Suppressor macrophage treated with lipopolysaccharide for 1 hour (primary cell): ENCODE measurements around the gene PLEKHM2.
"Not testable (repeated sequence)": the region's sequence is repeated elsewhere in the genome, so short reads cannot be mapped to it uniquely, and the experiment has no call there.

ENCODE experiments used
- DNase-seq, 3 donors: peaks; one replicate each; pipeline ENCODE4 v3.0.0-alpha.2; 2020 to 2022

Gene PLEKHM2

DNA sequence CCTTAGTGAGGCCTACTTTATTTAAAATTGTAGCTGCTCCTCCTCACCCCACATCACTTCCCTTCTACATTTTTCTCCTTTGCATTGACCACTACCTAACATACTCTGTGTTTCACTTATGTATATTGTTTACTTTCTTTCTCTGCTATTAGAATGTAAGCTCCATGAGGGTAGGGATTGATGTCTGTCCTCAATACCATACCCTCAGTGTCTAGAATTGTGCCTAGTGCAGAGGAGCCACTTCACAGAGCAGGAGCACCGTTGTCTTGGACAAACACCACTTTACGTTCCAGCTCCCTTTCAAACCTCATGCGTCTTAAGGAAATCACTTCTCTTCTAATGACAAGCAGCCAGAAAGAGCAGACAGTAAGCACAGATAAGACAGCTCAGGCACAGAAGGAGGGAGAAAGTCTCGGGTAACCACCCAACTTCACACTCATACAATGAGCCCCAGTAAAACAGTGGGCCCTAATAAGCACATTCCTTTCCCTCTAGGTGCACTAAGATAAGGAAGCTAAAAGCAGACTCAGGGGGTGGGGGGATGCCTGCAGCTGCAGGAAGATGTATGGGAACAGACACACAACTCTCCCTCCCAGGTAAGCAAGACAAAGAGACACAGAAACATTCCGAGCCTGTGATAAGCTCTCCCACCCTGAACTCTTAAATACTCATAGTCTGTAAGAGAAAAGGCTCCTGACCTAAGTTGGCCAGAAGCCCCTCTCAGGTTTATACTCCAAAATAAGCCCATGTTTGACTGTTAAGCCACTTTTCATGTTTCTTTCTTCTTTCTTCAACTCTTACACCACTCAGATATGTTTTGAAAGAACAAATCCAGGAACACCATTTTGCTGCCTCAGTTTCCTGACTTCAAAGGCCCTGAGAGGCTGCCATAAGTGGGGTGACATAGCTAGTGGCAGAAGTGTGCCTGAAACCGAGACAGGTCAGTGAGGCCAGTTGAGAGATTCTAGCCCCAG, 7.1 kb upstream of the PLEKHM2 start:
- no peak for DNase-seq

DNA sequence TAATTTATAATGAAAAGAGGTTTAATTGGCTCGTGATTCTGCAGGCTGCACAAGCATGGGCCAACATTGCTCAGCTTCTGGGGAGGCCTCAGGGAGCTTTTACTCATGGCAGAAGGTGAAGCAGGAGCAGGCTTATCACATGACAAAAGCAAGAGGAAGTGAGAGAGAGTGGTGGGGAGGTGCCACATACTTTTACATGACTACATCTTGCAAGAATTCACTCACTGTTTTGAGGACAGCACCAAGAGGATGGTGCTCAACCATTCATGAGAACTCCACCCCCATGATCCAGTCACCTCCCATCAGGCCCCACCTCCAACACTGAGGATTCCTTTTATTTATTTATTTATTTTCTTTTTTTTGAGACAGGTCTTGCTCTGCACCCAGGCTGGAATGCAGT, 5.5 kb upstream of the PLEKHM2 start:
- DNase-seq, result peak in 2 of 3 donors; percentile 26 to 49

DNA sequence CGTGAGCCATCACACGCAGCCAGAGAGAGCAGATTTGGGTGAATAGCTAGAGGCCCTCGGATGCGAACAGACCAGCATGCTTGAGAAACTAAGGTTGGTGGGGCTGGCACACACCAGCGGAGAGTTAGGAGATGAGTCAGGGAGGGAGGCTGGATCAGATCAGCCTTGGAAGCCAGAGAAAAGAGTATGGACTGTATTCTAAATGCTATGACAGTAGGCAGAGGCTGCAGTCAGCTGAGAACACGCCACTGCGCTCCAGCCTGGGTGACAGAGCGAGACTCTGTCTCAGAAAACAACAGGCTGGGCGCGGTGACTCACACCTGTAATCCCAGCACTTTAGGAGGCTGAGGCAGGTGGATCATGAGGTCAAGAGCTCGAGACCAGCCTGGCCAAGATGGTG, 4.0 kb upstream of the PLEKHM2 start:
- DNase-seq, result peak; percentile 57 to 62 (median 60)

DNA sequence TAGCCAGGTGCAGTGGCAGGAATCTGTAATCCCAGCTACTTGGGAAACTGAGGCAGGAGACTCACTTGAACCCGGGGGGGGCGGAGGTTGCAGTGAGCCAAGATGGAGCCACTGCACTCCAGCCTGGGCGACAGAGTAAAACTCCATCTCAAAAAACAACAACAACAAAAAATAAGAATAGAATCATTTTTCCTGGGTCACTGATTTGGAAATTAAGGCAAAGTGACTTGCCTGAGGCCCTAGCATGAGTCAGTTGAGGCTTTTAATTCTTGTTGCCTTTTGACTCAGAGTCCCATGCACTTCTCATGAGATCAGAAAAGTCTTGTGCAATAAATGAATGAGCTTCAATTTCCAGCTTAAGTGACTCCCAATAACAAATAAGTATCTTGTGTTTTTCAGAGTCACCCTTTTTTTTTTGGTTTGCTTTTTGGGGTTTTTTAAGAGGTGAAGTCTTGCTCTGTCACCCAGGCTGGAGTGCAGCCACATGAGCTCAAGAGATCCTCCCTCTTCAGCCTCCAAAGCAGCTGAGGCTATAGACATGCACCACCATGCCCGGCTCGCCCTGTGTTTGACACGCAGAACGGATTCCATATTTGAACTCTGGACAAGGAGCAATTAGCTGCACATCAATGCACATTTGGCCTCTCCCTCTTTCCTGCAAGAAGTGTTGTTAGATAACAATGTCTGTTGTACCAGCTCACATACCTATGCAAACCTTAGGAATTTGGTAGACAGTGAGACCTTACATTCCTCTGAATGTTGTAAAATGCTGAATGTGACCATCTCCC, 3.4 kb upstream of the PLEKHM2 start:
- peak; percentile 88 to 100 (median 98) for DNase-seq

DNA sequence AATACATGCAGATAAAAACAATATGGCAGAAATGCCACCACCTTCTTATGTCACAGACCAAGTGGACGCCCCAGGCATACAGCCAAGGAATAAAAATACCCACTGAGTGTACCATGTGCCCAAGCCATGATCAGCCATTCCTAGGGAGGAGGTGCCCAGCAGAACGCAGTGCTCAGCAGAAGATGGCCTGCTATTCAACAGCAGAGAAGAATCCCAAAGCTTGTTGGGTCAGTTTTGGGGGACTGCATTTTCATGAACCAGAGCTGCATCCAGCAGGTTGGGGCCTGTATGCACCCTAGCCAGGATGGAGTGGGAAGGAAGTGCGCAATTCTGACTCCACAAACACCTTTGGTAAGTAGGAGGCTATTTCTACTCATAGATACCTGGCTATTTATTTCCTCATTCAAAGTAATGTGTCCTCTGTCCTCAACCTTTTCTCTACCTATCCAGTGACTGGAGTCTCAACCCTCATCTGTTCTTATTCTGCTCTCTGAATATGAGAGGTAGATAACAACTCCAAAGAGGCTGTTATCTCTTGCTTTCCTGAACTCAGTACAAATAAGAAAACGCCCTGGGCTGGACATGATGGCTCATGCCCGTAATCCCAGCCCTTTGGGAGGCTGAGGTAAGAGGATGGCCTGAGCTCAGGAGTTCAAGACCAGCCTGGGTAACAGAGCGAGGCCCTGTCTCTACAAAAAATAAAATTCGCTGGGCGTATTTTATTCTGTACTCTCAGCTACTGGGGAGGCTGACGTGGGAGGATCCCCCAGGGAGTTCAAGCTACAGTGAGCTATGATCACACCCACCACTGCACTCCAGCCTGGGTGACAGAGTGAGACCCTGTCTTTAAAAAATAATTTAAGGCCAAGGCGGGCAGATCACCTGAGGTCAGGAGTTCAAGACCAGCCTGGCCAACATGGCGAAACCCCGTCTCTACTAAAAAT, 2.5 kb upstream of the PLEKHM2 start:
- peak in 2 of 3 donors; percentile 19 to 36 for DNase-seq

DNA sequence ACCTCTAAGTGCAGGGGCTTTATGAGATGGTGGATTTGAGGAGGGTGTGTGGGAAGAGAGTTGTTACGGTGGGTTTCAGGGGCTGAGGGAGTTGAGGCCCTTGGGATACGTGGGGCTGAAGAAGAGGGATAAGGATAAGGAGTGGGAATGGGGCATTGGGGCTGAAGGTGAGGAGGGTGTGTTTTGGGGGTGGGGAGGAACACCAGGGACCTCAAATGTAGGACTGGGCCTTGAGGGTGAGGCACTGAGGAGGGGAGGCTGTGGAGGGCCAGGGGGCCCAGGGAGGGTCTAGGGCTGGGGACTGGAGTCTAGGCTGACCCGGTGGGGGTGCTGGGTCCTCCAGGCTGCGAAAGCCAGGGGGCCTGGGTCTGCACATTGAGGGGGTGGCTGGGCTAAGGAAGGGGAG, 1.2 kb upstream of the PLEKHM2 start:
- no peak for DNase-seq

DNA sequence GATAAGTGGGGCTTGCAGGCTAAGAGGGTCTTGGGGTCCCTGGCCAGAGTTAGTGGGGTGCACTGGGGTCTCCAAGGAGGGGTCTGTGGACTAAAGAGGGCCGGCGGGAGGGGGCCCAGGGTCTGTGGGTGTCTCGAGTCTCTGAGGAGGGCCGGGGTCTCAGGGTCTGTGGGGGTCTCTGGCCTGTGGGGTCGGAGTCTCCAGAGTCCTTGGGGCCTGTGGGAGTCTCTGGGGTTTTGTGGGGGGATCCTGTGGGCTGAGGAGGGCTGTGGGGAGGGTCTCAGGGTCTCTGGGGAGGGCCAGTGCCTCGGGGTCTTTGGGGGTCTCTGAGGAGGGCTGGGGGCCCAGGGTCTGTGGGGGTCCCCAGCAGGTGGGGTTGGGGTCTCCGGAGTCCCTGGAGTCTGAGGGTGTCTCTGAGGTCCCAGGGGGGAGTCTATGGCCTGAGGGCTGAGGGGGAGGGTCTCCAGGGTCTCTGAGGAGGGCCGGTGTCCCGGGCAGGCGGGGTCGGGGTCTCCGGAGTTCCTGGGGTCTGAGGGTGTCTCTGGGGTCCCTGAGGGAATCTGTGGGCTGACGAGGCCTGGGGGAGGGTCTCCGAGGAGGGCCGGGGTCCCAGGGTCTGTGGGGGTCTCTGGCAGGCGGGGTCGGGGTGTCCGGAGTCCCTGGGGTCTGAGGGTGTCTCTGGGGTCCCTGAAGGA, 628 bp upstream of the PLEKHM2 start:
- no peak for DNase-seq

DNA sequence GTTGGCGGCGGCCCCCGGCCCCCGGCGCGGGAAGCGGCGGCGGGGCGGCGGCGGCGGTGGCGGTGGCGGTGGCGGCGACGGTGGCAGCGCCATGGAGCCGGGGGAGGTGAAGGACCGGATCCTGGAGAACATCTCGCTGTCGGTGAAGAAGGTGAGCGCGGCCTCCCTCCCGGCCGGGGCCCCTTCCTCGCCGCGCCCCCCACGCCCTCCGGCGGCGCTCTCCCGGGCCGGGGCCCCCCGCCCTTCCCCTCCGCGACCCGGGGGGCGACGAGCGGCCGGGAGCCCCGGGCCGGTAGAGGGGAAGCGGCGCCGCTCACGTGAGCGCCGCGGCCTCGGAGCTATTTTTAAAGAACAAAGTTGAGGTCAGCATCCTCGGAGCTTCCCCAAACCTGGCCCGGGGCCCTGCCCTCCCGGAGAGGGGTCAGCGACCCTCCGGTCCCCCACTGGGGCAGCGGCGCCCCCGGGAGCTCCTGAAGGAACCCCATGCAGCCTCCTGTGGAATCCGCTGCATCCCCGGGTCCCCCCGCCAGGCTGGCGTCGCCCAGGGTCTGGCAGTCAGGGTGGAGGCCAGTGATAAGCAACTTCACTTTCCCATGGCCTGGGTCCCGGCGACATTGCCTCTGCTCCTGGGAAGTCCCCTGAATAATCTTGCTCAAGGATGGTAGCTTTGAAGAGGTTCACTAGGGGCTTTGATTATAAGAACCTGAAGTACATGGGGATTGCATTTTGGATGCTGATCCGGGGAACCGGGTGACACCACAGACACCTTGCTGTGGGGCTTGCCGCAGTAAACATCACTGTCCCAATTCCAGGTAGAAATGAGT, 560 bp downstream of the PLEKHM2 start:
- peak; percentile 75 to 85 (median 75) for DNase-seq

DNA sequence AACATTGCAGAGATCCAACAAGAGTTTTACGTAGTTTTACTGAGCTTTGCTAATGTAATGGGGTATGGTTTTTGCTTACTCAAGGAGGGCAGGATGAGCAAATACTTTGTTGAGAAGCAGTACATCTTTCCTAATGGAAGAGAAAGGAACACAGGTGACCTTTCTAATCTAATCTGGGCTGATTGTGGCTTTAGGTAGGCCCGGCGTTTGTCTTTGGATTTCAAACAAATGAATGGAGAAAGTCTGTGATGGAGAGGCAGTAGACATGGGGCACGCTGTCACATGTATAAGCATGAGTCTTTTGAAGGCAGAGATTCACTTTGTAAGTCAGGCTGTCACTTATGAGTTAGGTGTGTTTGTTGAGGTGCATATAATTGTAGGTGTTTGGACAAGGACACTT, 1.7 kb downstream of the PLEKHM2 start:
- no peak for DNase-seq

DNA sequence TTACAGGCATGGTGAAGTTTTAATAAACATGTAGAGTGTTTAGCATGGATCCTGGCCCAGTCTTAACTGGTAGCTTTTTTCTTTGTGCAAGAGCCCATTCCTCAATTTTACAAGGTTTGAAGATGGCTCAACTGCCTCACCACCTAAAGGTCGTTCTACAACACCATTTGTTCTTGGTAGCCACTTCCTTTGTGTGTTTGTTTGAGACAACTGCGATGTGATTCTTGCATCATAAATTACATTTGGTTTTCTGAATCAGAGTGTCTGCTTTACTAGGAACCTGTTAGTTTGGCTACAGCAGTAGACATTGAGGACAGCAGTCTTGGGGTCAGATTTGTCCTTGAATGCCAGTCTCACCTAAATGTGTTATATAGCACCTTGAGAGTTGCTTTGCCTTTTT, 3.3 kb downstream of the PLEKHM2 start:
- DNase-seq, result no peak

DNA sequence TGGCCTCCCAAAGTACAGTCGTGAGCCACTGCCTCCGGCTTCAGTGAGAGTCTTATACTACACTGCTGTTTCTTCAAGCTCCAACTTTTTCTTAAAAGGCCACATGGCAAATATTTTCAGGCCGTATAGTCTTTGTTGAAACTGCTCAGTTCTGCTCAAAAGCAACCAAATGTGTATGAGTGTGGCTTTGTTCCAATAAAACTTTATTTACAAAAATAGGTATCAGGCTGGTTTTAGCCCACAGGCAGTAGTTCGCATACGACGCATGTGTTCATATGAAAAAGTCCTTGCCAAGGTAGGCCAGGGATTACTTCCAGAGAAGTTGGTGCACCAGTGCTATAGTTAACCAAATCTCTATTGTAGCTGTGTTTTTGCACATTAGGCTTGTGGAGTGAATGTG, 6.2 kb downstream of the PLEKHM2 start:
- no peak for DNase-seq

DNA sequence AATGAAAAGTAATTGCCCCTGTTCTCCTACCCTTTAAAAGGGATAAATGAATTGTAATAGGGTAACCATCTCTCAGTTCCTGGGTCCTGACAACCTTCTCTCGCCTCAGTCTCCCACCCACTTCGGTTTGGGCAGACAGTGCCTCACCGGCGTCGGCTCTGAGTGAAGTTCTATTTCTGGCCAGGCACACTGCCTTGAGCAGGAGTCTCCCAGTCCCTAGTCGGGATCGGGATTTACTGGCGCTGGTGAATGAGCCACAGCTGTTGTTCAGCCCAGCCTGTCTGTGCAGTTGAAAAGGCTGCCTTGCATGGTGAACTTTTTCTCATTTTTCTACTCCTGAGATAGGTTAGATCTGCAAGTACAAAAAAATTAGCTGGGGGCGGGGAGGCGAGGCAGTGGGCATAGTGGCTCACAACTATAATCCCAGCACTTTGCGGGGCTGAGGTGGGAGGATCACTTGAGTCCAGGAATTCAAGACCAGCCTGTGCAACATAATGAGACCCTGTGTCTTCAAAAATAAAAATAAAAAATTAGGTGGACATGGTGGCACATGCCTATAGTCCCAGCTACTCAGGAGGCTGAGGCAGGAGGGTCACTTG, 7.4 kb downstream of the PLEKHM2 start:
- no peak for DNase-seq

DNA sequence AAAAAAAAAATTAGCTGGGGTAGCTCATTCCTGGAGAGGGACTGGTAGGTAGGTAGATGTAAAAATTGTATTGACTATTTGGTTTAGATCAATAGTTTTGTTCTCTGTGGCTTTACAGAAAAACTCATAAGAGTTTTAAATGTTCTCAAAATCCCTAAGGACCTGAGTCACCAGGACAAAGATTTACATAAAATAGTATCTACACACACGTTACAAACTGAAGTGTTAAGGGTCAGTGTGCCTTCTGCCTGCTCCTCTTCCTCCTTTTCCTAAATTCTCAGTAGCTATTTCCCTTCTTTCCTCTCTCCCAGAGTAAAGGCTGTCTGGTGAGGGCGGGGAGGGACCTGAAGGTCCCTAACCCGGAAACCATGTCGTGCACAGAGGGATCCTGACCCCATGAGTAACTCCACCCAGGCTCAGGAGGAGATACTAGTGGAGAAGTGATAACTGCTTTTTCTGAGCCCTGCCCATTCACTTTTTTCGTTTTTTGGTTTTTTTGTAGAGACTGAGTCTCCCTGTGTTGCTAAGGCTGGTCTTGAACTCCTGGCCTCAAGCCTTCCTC, 8.1 kb downstream of the PLEKHM2 start:
- DNase-seq, result no peak

DNA sequence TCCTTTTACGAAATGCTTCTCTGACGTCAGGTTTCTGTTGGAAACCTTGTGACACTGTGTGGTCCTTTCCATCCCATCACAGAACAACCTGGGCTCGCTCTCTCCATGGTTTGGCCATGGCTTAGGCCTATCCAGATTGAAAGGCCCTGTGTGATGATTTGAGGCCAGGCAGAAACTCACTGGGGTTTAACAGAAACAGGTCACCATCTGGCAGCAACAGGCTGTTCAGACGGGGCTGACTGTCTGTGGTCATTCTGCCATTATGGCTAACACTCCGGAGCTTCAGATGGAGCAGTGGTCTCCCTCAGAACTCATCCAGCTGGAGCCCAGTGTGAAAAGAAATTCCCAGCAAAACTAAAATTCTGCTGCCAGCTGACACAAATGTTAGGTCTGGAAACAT, 9.3 kb downstream of the PLEKHM2 start:
- no peak for DNase-seq

DNA sequence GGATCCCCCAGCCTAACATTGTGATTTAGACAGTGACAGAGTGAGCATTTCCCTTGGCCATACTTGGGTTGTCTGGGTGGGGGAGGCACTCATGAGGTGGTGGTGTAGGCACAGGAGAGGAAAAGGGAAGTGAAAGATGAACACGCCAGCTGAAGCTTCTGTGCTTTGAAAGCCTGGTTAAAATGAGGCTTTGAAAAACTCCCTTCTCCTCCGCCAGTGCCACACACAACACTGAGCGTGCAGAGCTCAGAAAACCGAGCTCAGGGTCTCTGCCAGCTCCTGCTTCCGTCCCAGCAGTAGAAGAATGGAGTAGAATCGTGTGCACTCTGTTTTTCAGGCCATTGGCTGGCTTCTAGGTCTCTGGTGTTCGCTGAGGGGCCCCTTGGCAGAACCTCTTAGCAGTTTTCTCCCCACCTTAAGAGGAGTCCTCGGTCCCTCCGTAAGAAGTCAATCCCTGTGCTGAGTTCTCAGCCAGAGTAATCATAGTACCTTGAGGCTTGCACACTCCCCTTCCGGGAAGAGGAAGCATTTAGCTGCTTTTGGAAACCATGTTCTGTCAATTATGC, 12.9 kb downstream of the PLEKHM2 start:
- peak; percentile 86 to 92 (median 89) for DNase-seq

DNA sequence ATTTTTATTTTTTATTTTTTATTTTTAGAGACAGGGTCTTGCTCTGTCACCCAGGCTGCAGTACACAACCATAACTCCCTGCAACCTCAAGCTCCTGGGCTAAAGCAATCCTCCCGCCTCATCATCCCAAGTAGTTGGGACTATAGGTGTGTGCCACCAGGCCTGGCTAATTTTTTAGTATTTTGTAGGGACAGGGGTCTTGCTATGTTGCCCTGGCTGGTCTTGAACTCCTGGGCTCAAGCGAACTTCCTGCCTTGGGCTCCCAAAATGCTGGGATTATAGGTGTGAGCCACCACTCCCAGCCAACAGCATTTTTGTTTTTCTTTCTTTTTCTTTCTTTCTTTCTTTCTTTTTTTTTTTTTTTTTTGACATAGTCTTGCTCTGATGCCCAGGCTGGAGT, 14.1 kb downstream of the PLEKHM2 start:
- DNase-seq, result no peak

DNA sequence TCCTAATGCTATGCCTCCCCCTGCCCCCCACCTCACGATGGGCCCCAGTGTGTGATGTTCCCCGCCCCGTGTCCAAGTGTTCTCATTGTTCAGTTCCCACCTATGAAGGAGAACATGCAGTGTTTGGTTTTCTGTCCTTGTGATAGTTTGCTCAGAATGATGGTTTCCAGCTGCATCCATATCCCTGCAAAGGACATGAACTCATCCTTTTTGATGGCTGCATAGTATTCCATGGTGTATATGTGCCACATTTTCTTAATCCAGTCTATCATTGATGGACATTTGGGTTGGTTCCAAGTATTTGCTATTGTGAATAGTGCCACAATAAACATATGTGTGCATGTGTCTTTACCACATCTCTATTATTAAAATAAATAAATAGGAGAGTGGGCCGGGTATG, 15.2 kb downstream of the PLEKHM2 start:
- not testable (repeated sequence) for DNase-seq

DNA sequence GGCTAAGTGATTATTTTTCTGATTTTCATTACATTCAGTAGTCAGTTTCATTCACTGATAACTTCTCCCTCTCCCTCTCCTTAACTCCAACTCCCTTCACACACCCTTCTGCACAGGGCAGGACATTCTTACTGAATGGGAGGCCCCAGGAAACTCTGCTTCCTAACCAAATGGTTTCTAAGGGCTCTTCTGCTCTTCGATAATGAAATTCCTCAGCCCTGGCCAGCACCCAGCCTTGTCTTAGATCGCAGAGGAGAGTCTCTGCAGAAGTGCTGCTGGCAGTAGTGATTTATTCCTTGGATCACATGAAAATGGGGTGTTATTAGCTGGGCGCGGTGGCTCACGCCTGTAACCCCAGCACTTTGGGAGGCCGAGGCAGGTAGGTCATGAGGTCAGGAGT, 16.4 kb downstream of the PLEKHM2 start:
- DNase-seq, result no peak

DNA sequence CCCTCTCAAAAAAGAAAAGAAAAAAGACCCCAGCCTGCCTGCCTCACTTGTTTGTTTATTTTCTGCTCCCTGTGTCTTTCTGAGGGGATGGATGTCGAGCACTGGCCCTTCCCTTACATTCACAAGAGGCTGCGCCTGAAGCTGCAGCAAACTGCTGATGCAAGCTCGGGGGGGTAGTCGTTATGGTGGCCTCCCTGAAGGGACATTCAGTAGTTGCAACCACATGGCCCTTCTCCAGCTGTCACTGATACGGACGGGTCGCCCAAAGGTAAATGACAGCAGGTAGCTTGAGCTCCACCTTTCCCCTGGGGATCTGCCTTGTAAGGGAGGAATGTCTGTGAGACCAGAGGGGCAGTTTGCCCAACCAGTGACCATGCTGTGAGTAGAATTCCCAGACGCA, 17.7 kb downstream of the PLEKHM2 start:
- DNase-seq, result no peak
